ENCODE results near the gene WDHD1.
"Not testable (repeated sequence)": the region's sequence is repeated elsewhere in the genome, so short reads cannot be mapped to it uniquely, and the experiment has no call there.

Gene WDHD1

GRCh38 chr14:55047301-55048053, 20.6 kb upstream of the WDHD1 start:
- DNase-seq (ENCODE audit: low spot score), result no peak

GRCh38 chr14:55045087-55045486, 18.2 kb upstream of the WDHD1 start:
- DNase-seq (ENCODE audit: low spot score), result no peak

GRCh38 chr14:55043528-55043927, 16.6 kb upstream of the WDHD1 start:
- DNase-seq (ENCODE audit: low spot score), result no peak

DNA sequence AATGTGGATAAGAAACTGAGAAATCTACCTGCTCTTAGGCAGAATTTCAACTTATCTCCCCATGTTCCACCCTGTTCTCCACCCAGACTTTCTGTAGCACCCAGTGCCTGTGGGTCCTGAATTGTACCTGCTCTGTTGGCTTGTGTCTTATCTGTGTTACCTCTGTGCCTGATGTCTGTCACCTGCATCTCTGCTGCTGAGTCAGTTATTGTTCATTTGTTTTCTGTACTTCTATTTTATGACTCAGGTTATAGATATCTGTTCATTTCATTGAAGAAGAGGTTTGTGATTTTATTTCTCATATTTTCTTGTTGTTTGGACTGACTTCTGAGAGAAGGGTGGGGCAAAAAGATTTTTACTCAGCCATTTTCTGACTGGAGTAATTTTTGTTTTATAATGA, 11.8 kb upstream of the WDHD1 start:
- no peak for DNase-seq (ENCODE audit: low spot score)

GRCh38 chr14:55037995-55038394, 11.1 kb upstream of the WDHD1 start:
- not testable (repeated sequence) for DNase-seq (ENCODE audit: low spot score)

DNA sequence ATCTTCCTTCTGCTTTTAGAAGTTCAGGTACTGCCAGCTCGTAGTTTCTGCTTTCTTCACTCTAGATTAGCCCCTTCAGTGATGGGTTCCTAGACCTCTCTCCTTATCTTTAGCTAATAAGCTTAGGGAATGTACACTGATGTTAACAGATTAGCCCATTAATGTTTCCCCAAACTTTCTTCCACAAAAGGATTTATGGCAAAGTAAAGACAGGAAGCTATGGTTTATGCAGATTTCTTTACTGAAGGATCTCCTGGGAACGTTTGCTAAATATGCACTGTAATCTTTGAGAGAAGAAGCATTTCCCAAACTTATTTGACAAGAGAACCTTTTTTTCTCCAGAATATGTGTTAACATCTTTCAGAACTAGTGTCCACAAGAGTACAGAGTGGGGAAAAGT, 4.3 kb upstream of the WDHD1 start:
- no peak for DNase-seq (ENCODE audit: low spot score)

DNA sequence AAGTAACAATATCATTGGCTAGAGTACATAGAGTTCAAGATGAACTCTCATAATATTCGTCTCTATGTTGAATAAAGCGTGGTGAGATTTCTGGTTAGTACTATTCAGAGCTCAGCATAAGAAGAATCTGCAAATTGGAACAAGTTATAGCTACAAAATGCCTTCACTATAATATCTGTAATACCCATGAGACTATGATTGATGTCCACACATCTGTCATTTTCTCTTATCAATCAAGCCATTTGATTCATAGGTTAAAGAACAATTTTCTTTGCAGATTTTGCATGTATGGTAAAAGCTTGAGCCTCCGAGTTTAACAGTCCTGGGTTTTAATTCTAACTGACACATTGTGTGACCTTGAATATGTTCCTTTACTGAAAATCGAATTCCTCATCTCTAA, 1.6 kb upstream of the WDHD1 start:
- DNase-seq (ENCODE audit: low spot score), result no peak

GRCh38 chr14:55028066-55028465, 1.2 kb upstream of the WDHD1 start:
- no peak for DNase-seq (ENCODE audit: low spot score)

DNA sequence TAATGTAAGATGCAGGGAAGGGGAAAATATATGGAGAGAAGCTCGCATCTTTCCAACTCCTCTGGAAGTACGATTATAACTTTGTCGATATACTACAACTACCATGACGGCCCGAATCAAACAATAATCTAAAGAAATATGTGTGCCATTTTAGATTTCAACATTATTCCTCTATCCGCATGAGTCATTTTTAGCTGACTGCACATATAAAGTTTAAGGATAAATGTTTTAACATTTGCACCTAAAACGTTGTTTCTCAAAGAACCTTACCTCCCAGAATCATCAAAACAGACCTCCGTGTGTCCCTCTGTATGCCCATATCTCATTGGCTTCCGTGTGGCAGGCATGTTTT, 482 bp downstream of the WDHD1 start:
- DNase-seq (ENCODE audit: low spot score), result no peak

DNA sequence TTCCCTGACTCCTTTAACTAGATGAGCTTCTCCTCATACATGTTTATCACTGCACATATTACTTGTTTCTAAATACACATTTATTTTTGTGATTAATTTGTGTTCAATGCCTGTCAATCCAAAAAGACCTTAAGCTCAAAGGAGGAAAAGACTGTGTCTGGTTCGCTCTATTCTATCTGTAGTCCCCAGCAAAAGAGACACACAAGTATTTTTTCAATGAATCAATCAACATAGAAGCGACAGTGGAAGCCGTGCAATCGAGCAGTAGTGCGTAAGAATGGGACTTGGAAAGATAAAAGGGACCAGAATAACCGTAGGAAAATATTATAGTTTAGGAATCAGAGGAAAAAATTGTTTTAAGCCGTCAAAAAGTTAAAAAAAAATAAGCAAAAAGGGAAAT, 951 bp downstream of the WDHD1 start:
- DNase-seq (ENCODE audit: low spot score), result no peak

DNA sequence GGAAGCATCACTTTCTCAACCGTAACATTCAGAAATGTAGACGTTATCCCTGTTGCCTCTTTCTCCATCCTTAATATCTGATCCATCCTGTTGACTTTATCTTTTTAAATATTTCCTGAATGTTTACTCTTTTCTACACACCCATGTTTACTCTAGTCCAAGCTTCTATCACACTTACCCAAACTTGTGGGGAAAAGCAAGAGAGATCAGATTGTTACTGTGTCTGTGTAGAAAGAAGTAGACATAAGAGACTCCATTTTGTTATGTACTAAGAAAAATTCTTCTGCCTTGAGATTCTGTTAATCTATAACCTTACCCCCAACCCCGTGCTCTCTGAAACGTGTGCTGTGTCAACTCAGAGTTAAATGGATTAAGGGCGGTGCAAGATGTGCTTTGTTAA, 2.5 kb downstream of the WDHD1 start:
- not testable (repeated sequence) for DNase-seq (ENCODE audit: low spot score)

DNA sequence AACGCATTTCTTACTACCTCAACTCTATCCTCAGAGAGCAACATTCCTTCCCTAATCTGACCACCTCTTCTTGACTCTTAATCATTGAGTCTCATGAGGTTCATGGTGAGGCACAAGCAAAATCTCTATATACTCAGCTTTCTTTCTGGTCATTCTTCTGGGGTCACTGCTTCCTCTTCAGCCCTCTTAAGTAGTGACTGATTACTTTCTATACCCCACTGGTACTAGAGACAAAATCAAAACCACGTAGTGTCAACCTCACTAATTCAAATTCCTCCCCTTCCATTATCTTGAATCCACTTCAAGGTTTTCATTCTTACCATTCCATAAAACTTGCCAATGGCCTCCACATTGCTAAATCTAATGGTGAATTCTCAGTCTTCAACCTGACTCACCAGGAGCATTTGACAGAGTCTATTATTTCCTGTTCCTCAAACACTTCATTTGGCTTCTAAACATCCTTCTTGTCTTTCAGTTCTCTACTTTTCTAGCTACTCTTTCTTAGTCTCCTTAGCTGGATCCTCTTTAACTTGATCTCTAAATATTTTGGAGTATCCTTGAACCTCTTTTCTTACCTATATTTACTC, 6.8 kb downstream of the WDHD1 start:
- DNase-seq (ENCODE audit: low spot score), result no peak

- no peak for DNase-seq (ENCODE audit: low spot score)
Observed at GRCh38 chr14:55015006-55015405, 11.9 kb downstream of the WDHD1 start.

- no peak for DNase-seq (ENCODE audit: low spot score)
Observed at GRCh38 chr14:55005071-55005470, 21.8 kb downstream of the WDHD1 start.

DNA sequence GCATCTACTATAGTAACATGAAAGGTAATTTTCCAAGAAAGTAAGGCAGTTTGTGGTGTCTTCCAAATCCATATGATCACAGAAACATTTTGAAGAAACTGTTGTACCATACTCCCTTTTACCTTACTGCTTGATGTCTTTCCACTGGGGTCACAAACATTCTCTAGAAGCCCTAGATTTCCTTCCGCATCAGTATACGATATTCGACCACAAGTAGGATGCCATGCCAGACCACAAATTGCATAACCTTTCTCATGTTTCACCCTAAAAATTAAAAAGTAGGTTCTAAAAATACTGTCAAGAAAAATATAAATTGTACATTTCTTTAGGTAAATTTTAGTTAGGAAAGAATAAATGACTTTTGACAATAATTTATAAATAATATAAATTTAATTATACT, 26.5 kb downstream of the WDHD1 start:
- no peak for DNase-seq (ENCODE audit: low spot score)

- no peak for DNase-seq (ENCODE audit: low spot score)
Observed at GRCh38 chr14:54985156-54985555, 41.7 kb downstream of the WDHD1 start.

- no peak for DNase-seq (ENCODE audit: low spot score)
Observed at GRCh38 chr14:54981698-54982097, 45.2 kb downstream of the WDHD1 start.

DNA sequence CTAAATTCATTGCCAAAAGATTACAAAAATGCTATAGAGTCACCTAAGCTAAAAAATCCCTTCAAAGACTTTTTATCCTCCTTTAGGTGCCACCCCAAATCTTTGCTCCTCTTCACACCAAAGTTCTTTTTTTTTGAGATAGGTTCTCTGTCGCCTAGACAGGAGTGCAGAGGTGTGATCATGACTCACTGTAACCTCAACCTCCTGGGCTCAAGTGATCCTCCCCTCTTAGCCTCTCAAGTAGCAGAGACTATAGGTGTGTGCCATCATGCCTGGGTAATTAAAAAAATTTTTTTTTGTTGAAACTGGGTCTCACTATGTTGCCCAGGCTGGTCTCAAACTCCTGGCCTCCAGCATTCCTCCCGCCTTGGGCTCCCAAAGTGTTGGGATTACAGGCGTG, 47.9 kb downstream of the WDHD1 start:
- no peak for DNase-seq (ENCODE audit: low spot score)

- DNase-seq (ENCODE audit: low spot score), result no peak
Observed at GRCh38 chr14:54976316-54976715, 50.6 kb downstream of the WDHD1 start.

DNA sequence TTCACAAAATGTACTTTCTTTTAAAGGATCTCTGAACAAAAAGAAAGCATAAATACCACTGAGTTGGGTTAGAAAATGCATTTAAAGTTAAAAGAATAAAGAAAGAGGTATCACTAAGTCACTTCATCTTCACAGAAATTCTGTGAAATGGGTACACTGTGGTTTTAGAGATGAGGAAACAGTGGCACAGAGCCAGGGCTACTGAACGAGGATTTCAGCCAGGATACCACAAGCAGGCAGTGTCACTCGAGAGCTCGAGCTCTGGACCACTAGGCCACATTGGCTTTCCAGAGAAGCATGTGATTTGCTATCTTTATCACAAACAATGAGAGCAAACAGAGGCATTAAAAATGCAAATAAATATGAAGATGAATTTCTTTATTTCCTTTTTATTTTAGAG, 51.0 kb downstream of the WDHD1 start:
- DNase-seq (ENCODE audit: low spot score), result no peak

DNA sequence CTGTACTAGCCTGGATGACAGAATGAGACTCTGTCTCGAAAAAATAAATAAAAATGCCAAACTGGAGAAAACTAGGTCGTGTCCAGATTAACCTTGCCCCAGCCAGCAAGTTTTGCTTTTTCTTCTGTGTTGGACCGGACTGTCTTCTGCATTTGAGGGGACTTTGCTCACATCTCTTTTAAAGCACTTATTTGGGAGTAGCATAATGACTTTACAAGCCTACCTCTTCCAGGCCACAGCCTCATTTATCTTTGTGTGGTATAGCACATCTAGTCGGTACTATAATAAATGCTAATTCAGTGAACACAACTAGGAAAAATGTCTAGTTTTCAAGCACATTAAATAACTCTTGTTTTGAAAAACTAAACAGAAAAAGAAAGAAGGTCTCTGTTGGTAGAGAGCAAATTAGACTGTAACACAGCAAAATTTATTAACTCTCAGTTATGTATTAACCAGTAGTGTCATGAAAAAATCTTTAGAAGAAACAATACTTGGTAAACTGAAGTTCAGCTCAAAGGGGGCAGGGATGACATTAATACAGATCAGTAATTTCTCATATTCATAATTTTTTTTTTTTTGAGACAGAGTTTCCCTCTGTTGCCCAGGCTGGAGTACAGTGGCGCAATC, 52.0 kb downstream of the WDHD1 start:
- DNase-seq (ENCODE audit: low spot score), result no peak

DNA sequence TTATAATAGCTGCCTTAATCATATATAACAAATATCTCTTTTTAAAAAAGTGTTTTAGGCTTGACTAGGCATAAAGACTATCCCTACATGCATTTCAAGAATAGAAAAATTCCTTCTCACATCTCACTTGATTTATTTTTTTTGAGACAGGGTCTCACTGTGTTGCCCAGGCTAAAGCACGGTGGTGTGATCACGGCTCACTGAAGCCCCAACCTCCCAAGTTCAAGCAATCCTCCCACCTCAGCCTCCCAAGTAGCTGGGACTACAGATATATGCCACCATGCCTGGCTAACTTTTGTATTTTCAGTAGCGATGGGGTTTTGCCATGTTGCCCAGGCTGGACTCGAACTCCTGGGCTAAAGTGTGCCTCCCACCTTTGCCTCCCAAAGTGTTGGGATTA, 59.4 kb downstream of the WDHD1 start:
- no peak for DNase-seq (ENCODE audit: low spot score)

GRCh38 chr14:54955143-54955542, 71.8 kb downstream of the WDHD1 start:
- no peak for DNase-seq (ENCODE audit: low spot score)

DNA sequence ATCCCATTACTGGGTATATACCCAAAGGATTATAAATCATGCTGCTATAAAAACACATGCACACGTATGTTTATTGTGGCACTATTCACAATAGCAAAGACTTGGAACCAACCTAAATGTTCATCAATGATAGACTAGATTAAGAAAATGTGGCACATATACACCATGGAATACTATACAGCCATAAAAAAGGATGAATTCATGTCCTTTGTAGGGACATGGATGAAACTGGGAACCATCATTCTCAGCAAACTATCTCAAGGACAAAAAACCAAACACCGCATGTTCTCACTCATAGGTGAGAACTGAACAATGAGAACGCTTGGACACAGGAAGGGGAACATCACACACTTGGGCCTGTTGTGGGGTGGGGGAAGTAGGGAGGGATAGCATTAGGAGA, 73.3 kb downstream of the WDHD1 start:
- DNase-seq (ENCODE audit: low spot score), result not testable (repeated sequence)

Data from iPS-NIHi11 (cell line).